GM12892 (cell line): ENCODE measurements around the gene SLIT3.
"Not testable (repeated sequence)": the region's sequence is repeated elsewhere in the genome, so short reads cannot be mapped to it uniquely, and the experiment has no call there.

Source experiments
- DNase-seq: peaks from one replicate; pipeline ENCODE4 v3.0.0; 2011; ENCODE audit not compliant: insufficient read length
- FAIRE-seq: peaks from 2 replicates; lab custom pipeline; 2011; peaks lifted over from hg19 to GRCh38; lab: Jason Lieb, UNC
- POLR2A ChIP-seq: IDR thresholded peaks from 2 replicates; pipeline ENCODE4 v1.6.1; 2011; ENCODE audit warnings: low read depth, low read length, control low read depth
- POLR2AphosphoS5 ChIP-seq: IDR thresholded peaks from 2 replicates; pipeline ENCODE4 v1.6.1; 2011; ENCODE audit warnings: low read depth, low read length, control low read depth
- TAF1 ChIP-seq: IDR thresholded peaks from 2 replicates; pipeline ENCODE4 v1.6.1; 2011; ENCODE audit warnings: low read depth, mild to moderate bottlenecking, control low read depth, low read length, borderline replicate concordance

SLIT3 gene

DNA sequence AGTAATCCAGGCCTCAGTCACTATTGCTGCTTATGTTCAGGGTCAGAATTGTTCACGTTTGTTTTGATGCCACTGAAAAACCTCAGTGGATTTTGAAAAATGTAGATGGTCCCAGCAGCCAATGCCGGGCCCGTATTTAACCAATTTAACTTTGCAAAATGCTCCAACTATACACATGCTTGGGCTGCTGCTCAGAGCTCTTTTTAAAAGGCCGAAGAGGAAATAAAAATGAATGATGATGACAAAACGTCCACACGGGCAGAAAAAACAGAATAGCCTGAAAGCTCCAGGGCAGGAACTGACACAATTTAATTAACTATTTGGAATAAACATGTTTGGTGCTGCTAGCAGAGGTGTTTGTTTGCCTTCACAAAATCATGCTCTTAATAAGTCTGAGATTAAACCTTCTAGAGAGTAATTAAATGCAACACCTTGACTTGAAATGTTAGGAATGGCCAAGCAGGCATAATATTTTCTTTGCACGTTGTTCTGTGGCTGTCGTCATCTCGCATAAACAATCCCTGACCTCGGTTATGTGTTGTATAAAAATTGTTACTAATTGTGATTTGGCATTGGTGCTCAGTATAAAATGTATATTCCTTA is 152.7 kb downstream of the SLIT3 start:
- FAIRE-seq, result no peak
- DNase-seq, result no peak
- TF ChIP-seq POLR2A, result no peak
- TF ChIP-seq TAF1, result no peak
- no peak for TF ChIP-seq POLR2AphosphoS5

GRCh38 chr5:169147534-169147933 is 153.4 kb downstream of the SLIT3 start:
- FAIRE-seq (no peak), DNase-seq (no peak)
- TF ChIP-seq TAF1 (no peak), POLR2AphosphoS5 (no peak), POLR2A (no peak)

DNA sequence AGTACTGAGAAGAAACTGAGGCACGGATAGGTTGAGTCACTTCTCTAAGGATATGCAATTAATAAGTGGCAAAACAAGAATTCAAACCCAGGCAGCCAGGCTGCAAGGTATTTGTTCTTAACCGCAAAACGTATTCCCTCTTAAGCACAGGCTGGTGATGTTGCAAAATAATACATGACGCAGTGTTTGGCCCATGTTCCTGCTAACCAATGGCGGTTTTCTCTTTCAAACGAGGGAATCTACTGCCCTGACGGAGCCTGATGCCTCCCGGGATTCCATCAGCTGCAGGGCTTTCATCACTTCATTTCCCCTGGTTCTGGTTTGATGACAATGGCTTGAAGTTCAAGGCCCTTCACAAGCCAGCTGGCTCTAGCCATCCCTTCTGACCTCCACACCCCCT is 154.8 kb downstream of the SLIT3 start:
- FAIRE-seq (no peak), DNase-seq (no peak)
- TF ChIP-seq POLR2A, result no peak

- no peak for DNase-seq
- FAIRE-seq, result no peak
- TF ChIP-seq POLR2A, result no peak
- TF ChIP-seq TAF1, result no peak
- TF ChIP-seq POLR2AphosphoS5, result no peak
Measured at GRCh38 chr5:169142264-169142970, 158.5 kb downstream of the SLIT3 start.

- not testable (repeated sequence) for FAIRE-seq
Measured at GRCh38 chr5:169140215-169140614, 160.7 kb downstream of the SLIT3 start.

DNA sequence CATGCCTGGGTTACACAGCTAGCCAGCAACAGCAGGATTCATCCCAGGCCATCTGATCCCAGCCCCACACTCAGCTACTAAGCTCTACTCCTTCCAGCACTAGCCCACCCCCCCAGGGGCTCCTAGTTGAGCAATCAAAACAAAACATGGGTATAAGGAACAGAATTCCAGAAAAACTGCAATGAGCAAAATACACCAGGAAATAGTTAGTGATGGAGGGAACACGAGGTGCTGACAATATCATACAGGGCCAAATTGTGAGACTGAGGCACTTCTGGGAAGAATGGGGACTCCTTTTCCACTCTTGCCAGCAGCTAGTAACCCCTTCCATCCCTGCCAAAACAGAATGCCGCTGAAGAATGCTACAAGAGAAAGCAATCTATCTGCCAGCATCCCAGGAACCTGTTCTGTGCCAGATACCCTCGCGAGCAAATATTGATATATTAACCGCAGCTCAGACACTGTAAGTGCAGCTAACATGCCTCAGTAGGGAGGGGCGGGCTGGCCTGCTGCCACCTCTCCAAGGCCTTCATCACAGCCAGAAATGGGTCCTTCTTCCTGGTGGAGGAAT is 161.4 kb downstream of the SLIT3 start:
- no peak for FAIRE-seq

More at GRCh38 chr5:169140215-169140614, 160.7 kb downstream of the SLIT3 start:
- DNase-seq, result not testable (repeated sequence)

DNA sequence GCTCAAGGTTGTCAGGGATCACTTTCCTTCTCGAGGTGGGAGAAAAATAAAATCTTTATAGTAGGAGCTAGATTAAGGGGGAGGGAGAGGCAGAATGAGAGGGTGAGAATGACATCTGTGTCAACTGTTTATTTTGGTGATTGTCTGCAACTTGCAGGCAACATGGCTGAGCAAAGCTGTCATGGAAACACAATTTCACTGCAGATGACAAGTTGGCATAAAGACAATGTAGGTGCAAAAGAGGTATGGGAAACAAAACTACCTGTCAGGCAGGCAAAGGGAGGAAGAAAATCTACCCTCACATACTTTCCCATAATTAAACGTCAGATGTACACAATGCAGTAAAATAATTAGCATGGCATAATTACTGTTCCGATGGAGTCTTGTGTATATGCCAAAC is 167.4 kb downstream of the SLIT3 start:
- DNase-seq (no peak), FAIRE-seq (no peak)
- TF ChIP-seq POLR2A, result no peak
- no peak for TF ChIP-seq TAF1
- no peak for TF ChIP-seq POLR2AphosphoS5

More for the DNA sequence above, 161.4 kb downstream of the SLIT3 start:
- TF ChIP-seq TAF1 (no peak), POLR2AphosphoS5 (no peak), POLR2A (no peak)
- no peak for DNase-seq

- TF ChIP-seq TAF1 (no peak), POLR2A (no peak), POLR2AphosphoS5 (no peak)
- DNase-seq, result no peak
- no peak for FAIRE-seq
Measured at GRCh38 chr5:169132302-169132660, 168.7 kb downstream of the SLIT3 start.

DNA sequence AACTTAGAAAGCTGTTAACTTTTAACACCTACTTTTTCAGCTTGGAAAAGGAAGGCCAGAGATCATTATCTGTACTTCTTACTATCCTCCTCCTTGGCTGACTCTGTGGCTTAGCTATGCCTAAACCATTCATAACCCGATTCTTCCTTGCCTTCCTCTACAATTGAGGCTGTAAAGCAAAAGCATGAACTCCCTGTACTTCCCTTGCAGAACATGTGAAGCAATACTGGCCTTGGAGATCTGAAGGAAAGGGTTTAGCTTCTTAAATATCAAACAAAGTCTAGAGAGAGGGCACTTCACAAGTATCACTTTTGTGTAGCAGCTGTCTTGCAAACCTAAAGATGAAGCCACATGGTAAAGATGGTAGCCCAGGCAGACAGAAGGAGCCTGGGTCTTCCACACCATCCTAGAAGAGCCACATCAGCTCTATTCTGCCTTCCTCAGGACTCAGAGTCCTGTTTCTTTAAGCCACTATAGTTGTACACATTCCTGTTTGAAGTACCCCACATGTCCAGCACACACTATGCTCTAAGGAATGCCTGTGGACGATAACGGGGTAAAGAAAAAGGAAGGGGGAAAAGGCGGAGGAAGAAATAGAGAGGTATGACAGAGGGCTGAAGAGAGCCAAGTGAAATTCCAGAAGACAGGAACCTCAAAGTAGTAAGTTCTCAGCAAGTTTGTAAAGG is 169.2 kb downstream of the SLIT3 start:
- no peak for FAIRE-seq
- DNase-seq, result no peak
- TF ChIP-seq TAF1, result no peak
- TF ChIP-seq POLR2A, result no peak
- no peak for TF ChIP-seq POLR2AphosphoS5

DNA sequence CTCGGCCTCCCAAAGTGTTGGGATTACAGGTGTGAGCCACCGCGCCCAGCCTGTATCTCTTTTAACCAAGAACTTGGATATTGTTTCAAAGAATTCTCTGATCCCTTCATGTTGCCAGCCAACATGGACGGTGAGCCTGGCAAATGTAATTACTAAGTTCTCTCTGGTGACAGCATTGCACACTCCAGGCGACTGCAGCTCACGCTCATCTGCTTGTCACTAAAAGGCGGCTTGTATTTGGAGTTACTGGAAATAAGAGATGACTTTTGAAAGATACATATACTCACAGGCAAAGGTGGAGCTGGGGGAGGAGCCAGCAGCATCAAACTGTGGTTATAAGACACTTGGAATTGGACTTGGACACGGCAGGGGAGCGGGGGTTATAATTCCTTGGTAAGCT is 172.3 kb downstream of the SLIT3 start:
- no peak for FAIRE-seq
- no peak for DNase-seq
- TF ChIP-seq POLR2AphosphoS5 (no peak), POLR2A (no peak), TAF1 (no peak)

DNA sequence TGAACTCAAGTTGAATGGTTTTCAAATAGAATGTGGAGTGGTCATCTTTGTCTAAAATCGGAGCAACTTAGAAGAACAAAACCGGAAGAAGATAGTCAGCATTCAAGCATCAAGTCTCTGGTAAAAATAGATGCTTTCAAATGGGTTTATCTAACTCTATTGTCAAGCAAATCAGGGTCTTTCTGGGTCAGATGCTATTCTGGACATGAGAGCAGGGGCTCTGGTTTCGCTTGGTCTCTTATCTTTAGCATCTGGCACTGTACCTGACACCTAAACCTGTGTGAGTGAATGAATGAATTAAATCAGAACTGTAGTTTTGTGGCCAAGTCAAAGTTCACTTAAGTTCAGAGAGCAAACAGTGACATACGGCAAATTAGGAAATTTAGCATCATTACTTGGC is 173.5 kb downstream of the SLIT3 start:
- no peak for TF ChIP-seq POLR2A
- TF ChIP-seq POLR2AphosphoS5, result no peak
- DNase-seq (no peak), FAIRE-seq (no peak)

- TF ChIP-seq TAF1, result no peak
- no peak for TF ChIP-seq POLR2AphosphoS5
- no peak for TF ChIP-seq POLR2A
- FAIRE-seq, result no peak
- DNase-seq, result no peak
Measured at GRCh38 chr5:169126481-169127021, 174.4 kb downstream of the SLIT3 start.
